Measurements from ENCODE around the gene TMEM45A. TPM values are rescaled to one million over a fixed set of nuclear protein-coding genes. Genes with fewer than 3 reads are reported as not detected.

Gene TMEM45A
- total RNA-seq, 6 experiments from 2014 or later, result 47.9 to 189 (median 54.2) TPM

- Histone ChIP-seq H3K27ac (no peak overlapping the region), H3K36me3 (no peaks in the 10 kb centered on the region), H3K4me1 (no peaks in the 10 kb centered on the region), H3K9me3 (no peaks in the 10 kb centered on the region), H3K4me3 (no peak overlapping the region), H3K27me3 (no peaks in the 10 kb centered on the region)
- DNase-seq (no peak), ATAC-seq (no peak)
- WGBS (ENCODE audit: insufficient coverage, low coverage, low lambda C conversion rate, missing lambda C conversion rate), result no CpG with 5 or more reads among the region's 5 CpGs
- TF ChIP-seq POLR2A (IDR thresholded peaks at IDR 0.05) (no peak), CTCF (IDR thresholded peaks at IDR 0.05) (no peak)
- intact Hi-C loops (cut with DNase I), result no loop called here
These were observed 12.3 kb upstream of the TMEM45A start for GRCh38 chr3:100480081-100480480.

- Histone ChIP-seq H3K4me3 (no peak overlapping the region), H3K36me3 (no peaks in the 10 kb centered on the region), H3K4me1 (no peaks in the 10 kb centered on the region), H3K9me3 (no peaks in the 10 kb centered on the region), H3K27ac (no peak overlapping the region), H3K27me3 (no peaks in the 10 kb centered on the region)
- DNase-seq (no peak), ATAC-seq (no peak)
- 74% methylated on average over 2 of the region's 2 CpGs for WGBS (ENCODE audit: insufficient coverage, low coverage, low lambda C conversion rate, missing lambda C conversion rate)
- intact Hi-C loops (cut with DNase I), result no loop called here
- no peak for TF ChIP-seq CTCF (IDR thresholded peaks at IDR 0.05)
- no peak for TF ChIP-seq POLR2A (IDR thresholded peaks at IDR 0.05)
These were observed 10.2 kb upstream of the TMEM45A start for GRCh38 chr3:100482176-100482575.

GRCh38 chr3:100483529-100483928, 8.9 kb upstream of the TMEM45A start:
- Histone ChIP-seq H3K4me1 (no peaks in the 10 kb centered on the region), H3K36me3 (no peaks in the 10 kb centered on the region), H3K27ac (no peak overlapping the region), H3K27me3 (no peaks in the 10 kb centered on the region), H3K9me3 (no peaks in the 10 kb centered on the region), H3K4me3 (no peak overlapping the region)
- TF ChIP-seq CTCF (IDR thresholded peaks at IDR 0.05) (no peak), POLR2A (IDR thresholded peaks at IDR 0.05) (no peak)
- ATAC-seq, result no peak
- intact Hi-C loops (cut with DNase I), result no loop called here
- WGBS (ENCODE audit: insufficient coverage, low coverage, low lambda C conversion rate, missing lambda C conversion rate), result 88% methylated on average over 1 of the region's 1 CpG
- DNase-seq, result no peak

GRCh38 chr3:100486808-100487207, 5.6 kb upstream of the TMEM45A start:
- 94% methylated on average over 2 of the region's 2 CpGs for WGBS (ENCODE audit: insufficient coverage, low coverage, low lambda C conversion rate, missing lambda C conversion rate)

More at GRCh38 chr3:100486808-100487207, 5.6 kb upstream of the TMEM45A start:
- Histone ChIP-seq H3K9me3 (no peaks in the 10 kb centered on the region), H3K27ac (no peak overlapping the region), H3K4me1 (peaks cover 0 to 5% (median 0%) of the 10 kb centered on the region in 4 donors), H3K27me3 (no peaks in the 10 kb centered on the region), H3K4me3 (no peak overlapping the region), H3K36me3 (no peaks in the 10 kb centered on the region)
- intact Hi-C loops (cut with DNase I), result no loop called here
- DNase-seq (no peak), ATAC-seq (no peak)
- TF ChIP-seq CTCF (IDR thresholded peaks at IDR 0.05) (no peak), POLR2A (IDR thresholded peaks at IDR 0.05) (no peak)
